Muscle of leg (tissue), 16 donors: ENCODE data around the gene GRIA4. TPM values are rescaled to one million over a fixed set of nuclear protein-coding genes. Genes with fewer than 3 reads are reported as not detected.

ENCODE experiments used
- DNase-seq: peaks from one replicate; pipeline ENCODE4 v3.0.0; 2013
- H3K27ac ChIP-seq: one replicate; pipeline ENCODE4 v1.5.1; 2013; ENCODE audit warnings: mild to moderate bottlenecking, low read length, control low read depth
- H3K27me3 ChIP-seq: one replicate; pipeline ENCODE4 v1.6.1; 2013; ENCODE audit warnings: low read length; ENCODE audit not compliant: control insufficient read depth, insufficient read depth
- H3K36me3 ChIP-seq: one replicate; pipeline ENCODE4 v1.6.1; 2013; ENCODE audit warnings: low read length; ENCODE audit not compliant: control insufficient read depth, insufficient read depth
- H3K4me1 ChIP-seq: one replicate; pipeline ENCODE4 v1.6.1; 2013; ENCODE audit warnings: low read length; ENCODE audit not compliant: control insufficient read depth, insufficient read depth
- H3K4me3 ChIP-seq: one replicate; pipeline ENCODE4 v1.5.1; 2013; ENCODE audit warnings: low read length, control low read depth
- H3K9me3 ChIP-seq: replicated peaks from 2 replicates; pipeline ENCODE4 v1.6.1; 2013; ENCODE audit warnings: low read depth, low read length; ENCODE audit not compliant: control insufficient read depth
- WGBS: methylation state at CpG from one replicate; pipeline ENCODE4 v1.1.5; 2013; ENCODE audit warnings: missing lambda C conversion rate; ENCODE audit not compliant: insufficient coverage; 5-methylcytosine and 5-hydroxymethylcytosine counted together
- long read RNA-seq, 11 donors: transcript quantifications; one replicate each; lab custom pipeline, GENCODE V29; 2026
- polyA plus RNA-seq, 8 donors: library from polyadenylated mRNA; unstranded; fragments of 120-200 nt; gene quantifications; one replicate each; pipeline versions ENCODE4 v1.2.1 to v1.2.3, GENCODE V29; 2013; ENCODE audit warnings: inconsistent platforms in 1 of 8, low replicate concordance in 1 of 8; ENCODE audit not compliant: insufficient read length in 8 of 8, insufficient read depth in 1 of 8
- total RNA-seq: library from RNA; stranded (reverse); fragments of 120-200 nt; gene quantifications from one replicate; pipeline ENCODE4 v1.2.4, GENCODE V29; 2013

GRIA4 gene
- 12.9 TPM for total RNA-seq
- 10 to 100 TPM in 3 of 8 donors, 1 to 10 TPM in 5; 2.7 to 14.6 (median 7.5) TPM for polyA plus RNA-seq
- long read RNA-seq, donor 1 = 0 reads
- long read RNA-seq, donor 2 = 0 reads
- long read RNA-seq, donor 3, full-length matches to known transcripts = 6 of 18 reads
- long read RNA-seq, donor 3, partial matches to known transcripts = 6 of 18 reads
- long read RNA-seq, donor 3, other reads (novel, unspliced or antisense) = 6 of 18 reads
- long read RNA-seq, donor 4, partial matches to known transcripts = 0 of 1 reads
- long read RNA-seq, donor 4, other reads (novel, unspliced or antisense) = 0 of 1 reads
- long read RNA-seq, donor 5 = 0 reads
- long read RNA-seq, donor 6 = 0 reads
- long read RNA-seq, donor 7, partial matches to known transcripts = 0 of 1 reads
- long read RNA-seq, donor 7, other reads (novel, unspliced or antisense) = 0 of 1 reads
- long read RNA-seq, donor 8, partial matches to known transcripts = 0 of 2 reads
- long read RNA-seq, donor 8, other reads (novel, unspliced or antisense) = 0 of 2 reads
- long read RNA-seq, donor 9, partial matches to known transcripts = 0 of 1 reads
- long read RNA-seq, donor 9, other reads (novel, unspliced or antisense) = 0 of 1 reads
- long read RNA-seq, donor 10, partial matches to known transcripts = 0 of 2 reads
- long read RNA-seq, donor 10, other reads (novel, unspliced or antisense) = 0 of 2 reads
- long read RNA-seq, donor 11, partial matches to known transcripts = 0 of 1 reads
- long read RNA-seq, donor 11, other reads (novel, unspliced or antisense) = 0 of 1 reads

- H3K4me1 ChIP-seq = peaks cover 8% of the 10 kb centered on the region
- H3K9me3 ChIP-seq = no peaks in the 10 kb centered on the region
- H3K27me3 ChIP-seq = peaks cover 14% of the 10 kb centered on the region
- peak within 1 kb of the TSS; percentile 67 for H3K27ac ChIP-seq
- peak; percentile 77 for DNase-seq
- under 1% methylated on average over 34 of the region's 54 CpGs for WGBS
- H3K4me3 ChIP-seq = peak within 1 kb of the TSS; percentile 52
- no peaks in the 10 kb centered on the region for H3K36me3 ChIP-seq
These were observed at the start of gene GRIA4 for GRCh38 chr11:105609832-105610781. GRIA4 (plus strand) TSS chr11:105610073; CDS start chr11:105610998, 925 bp downstream.

DNA sequence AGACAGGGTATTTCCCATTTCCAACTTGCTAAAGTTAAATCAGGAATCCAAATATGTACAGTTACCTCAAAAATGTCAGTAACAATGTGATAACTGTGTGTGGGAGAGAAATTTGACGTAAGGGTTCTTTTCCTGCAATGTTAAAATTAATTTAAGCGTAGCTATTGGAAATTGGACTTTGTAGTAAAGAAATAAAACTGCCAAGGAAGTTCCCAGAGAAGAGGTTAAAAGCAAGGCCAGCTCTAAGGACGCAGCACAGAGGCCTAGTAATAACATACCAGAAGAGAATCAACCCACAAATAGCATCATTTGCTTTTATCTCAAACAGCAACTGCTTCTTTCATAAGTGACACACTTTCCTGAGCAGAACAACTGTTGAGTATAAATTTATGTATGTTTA is 36.8 kb upstream of the GRIA4 start:
- no CpG with 5 or more reads among the region's 3 CpGs for WGBS
- H3K9me3 ChIP-seq = no peaks in the 10 kb centered on the region
- no peak for DNase-seq

GRCh38 chr11:105574974-105575373 is 34.9 kb upstream of the GRIA4 start:
- 100% methylated on average over 2 of the region's 3 CpGs for WGBS

More for the DNA sequence above, 36.8 kb upstream of the GRIA4 start:
- no peak overlapping the region for H3K27ac ChIP-seq
- no peaks in the 10 kb centered on the region for H3K36me3 ChIP-seq
- no peaks in the 10 kb centered on the region for H3K27me3 ChIP-seq
- no peaks in the 10 kb centered on the region for H3K4me1 ChIP-seq
- no peak overlapping the region for H3K4me3 ChIP-seq

GRCh38 chr11:105577641-105578040 is 32.2 kb upstream of the GRIA4 start:
- H3K4me3 ChIP-seq = no peak overlapping the region
- DNase-seq = no peak
- H3K36me3 ChIP-seq = no peaks in the 10 kb centered on the region
- no peaks in the 10 kb centered on the region for H3K27me3 ChIP-seq
- WGBS = 100% methylated on average over 1 of the region's 2 CpGs
- H3K4me1 ChIP-seq = no peaks in the 10 kb centered on the region
- no peak overlapping the region for H3K27ac ChIP-seq
- H3K9me3 ChIP-seq = no peaks in the 10 kb centered on the region

More at GRCh38 chr11:105574974-105575373, 34.9 kb upstream of the GRIA4 start:
- no peaks in the 10 kb centered on the region for H3K4me1 ChIP-seq
- H3K9me3 ChIP-seq = no peaks in the 10 kb centered on the region
- no peak for DNase-seq
- H3K27ac ChIP-seq = no peak overlapping the region
- H3K4me3 ChIP-seq = no peak overlapping the region
- H3K36me3 ChIP-seq = no peaks in the 10 kb centered on the region
- H3K27me3 ChIP-seq = no peaks in the 10 kb centered on the region

DNA sequence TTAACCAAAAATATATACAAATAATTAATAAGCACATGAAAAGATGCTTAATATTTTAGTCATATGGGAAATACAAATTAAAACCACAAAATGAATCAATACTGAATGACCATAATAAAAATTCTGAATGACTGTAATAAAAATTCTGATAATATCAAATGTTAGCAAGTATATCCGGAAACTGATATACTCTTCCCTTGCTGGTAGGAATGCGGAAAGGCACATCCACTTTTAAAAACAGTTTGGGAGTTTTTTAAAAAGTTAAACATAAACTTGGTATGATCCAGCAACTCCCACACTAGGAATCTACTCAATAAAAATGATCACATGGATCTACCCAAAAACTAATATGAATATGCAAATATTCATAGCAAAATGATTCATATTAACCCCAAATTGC is 30.8 kb upstream of the GRIA4 start:
- no CpG with 5 or more reads among the region's 2 CpGs for WGBS
- Histone ChIP-seq H3K4me1 (no peaks in the 10 kb centered on the region), H3K36me3 (no peaks in the 10 kb centered on the region), H3K9me3 (no peaks in the 10 kb centered on the region), H3K27me3 (no peaks in the 10 kb centered on the region), H3K4me3 (no peak overlapping the region), H3K27ac (no peak overlapping the region)
- no peak for DNase-seq

- no peaks in the 10 kb centered on the region for H3K9me3 ChIP-seq
- H3K4me3 ChIP-seq = no peak overlapping the region
- no peaks in the 10 kb centered on the region for H3K4me1 ChIP-seq
- no peaks in the 10 kb centered on the region for H3K27me3 ChIP-seq
- DNase-seq = no peak
- 67% methylated on average over 1 of the region's 4 CpGs for WGBS
- H3K36me3 ChIP-seq = no peaks in the 10 kb centered on the region
- H3K27ac ChIP-seq = no peak overlapping the region
These were observed 27.4 kb upstream of the GRIA4 start for GRCh38 chr11:105582497-105582896.

GRCh38 chr11:105588001-105588400 is 21.9 kb upstream of the GRIA4 start:
- Histone ChIP-seq H3K27me3 (no peaks in the 10 kb centered on the region), H3K27ac (no peak overlapping the region), H3K36me3 (no peaks in the 10 kb centered on the region), H3K4me1 (no peaks in the 10 kb centered on the region), H3K4me3 (no peak overlapping the region), H3K9me3 (no peaks in the 10 kb centered on the region)
- WGBS = no CpG with 5 or more reads among the region's 2 CpGs
- DNase-seq = no peak

DNA sequence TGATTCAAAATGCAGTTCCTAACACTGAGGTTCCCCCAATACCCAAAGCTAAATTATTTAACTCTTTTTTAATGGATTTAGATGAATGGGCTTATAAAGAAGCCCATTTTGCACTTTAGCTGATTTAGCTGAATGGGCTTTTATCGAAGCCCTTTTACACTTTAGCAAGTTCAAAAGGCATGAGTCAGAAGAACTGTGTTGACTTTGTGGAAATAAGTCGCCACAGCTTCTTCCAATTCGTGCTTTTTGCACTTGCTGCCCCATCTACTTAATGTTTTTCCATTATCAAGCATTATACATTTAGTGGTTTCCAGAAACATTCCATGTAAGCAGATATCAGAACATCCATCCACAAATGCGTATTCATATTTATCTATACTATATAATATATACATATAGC is 20.5 kb upstream of the GRIA4 start:
- DNase-seq = no peak
- Histone ChIP-seq H3K9me3 (no peaks in the 10 kb centered on the region), H3K27me3 (no peaks in the 10 kb centered on the region), H3K4me1 (no peaks in the 10 kb centered on the region), H3K36me3 (no peaks in the 10 kb centered on the region), H3K4me3 (no peak overlapping the region), H3K27ac (no peak overlapping the region)
- WGBS = no CpG with 5 or more reads among the region's 4 CpGs

- no peaks in the 10 kb centered on the region for H3K27me3 ChIP-seq
- H3K4me3 ChIP-seq = no peak overlapping the region
- H3K27ac ChIP-seq = no peak overlapping the region
- no peak for DNase-seq
- H3K4me1 ChIP-seq = no peaks in the 10 kb centered on the region
- H3K36me3 ChIP-seq = no peaks in the 10 kb centered on the region
- WGBS = no CpG with 5 or more reads among the region's 5 CpGs
- no peaks in the 10 kb centered on the region for H3K9me3 ChIP-seq
These were observed 17.8 kb upstream of the GRIA4 start for GRCh38 chr11:105592035-105592434.
